IMR-90 (cell line): ENCODE data around the gene RNF43. TPM values are rescaled to one million over a fixed set of nuclear protein-coding genes. Genes with fewer than 3 reads are reported as not detected.

Source experiments
- ATAC-seq: fragments of 200-7000 bp; cut with Tn5 transposase; 2 replicates; pipeline ENCODE4 v1.9.1; 2020; ENCODE audit warnings: low read depth, mild to moderate bottlenecking, moderate library complexity
- BruUV-seq: library from RNA; stranded (reverse); fragments of 400-500 nt; replicated peaks from 2 replicates; lab custom pipeline; 2021; lab: Mats Ljungman, UMichigan
- CTCF ChIA-PET: fragments of 300-600 bp; formaldehyde crosslinking; extraction: SDS; loops from one replicate; lab custom pipeline; 2021; ENCODE audit warnings: antibody characterized with exemption; lab: Yijun Ruan, JAX
- POLR2A ChIA-PET: fragments of 300-600 bp; sonication (Branson Sonifier 250); formaldehyde crosslinking; loops from one replicate; lab custom pipeline; 2022; ENCODE audit warnings: antibody characterized with exemption; ENCODE audit not compliant: unreplicated experiment; lab: Charles Lee
- DNase-seq: peaks from one replicate; pipeline ENCODE4 v3.0.0; 2013
- H2AFZ ChIP-seq: replicated peaks from 2 replicates; pipeline ENCODE3; 2013; ENCODE audit warnings: low read length, mild to moderate bottlenecking; ENCODE audit not compliant: poor library complexity
- H2AK5ac ChIP-seq: 2 replicates; pipeline ENCODE4 v1.6.1; 2013; ENCODE audit warnings: low read depth, low read length, inconsistent platforms
- H2AK9ac ChIP-seq: replicated peaks from 2 replicates; pipeline ENCODE3; 2013; ENCODE audit warnings: mild to moderate bottlenecking, low read depth, low read length, moderate library complexity; ENCODE audit not compliant: poor library complexity
- H2BK120ac ChIP-seq: 2 replicates; pipeline ENCODE4 v1.6.1; 2013; ENCODE audit warnings: low read depth, low read length, inconsistent platforms
- H2BK15ac ChIP-seq: 3 replicates; pipeline ENCODE4 v1.6.1; 2013; ENCODE audit warnings: low read depth, low read length, inconsistent platforms
- H2BK20ac ChIP-seq: 2 replicates; pipeline ENCODE4 v1.6.1; 2013; ENCODE audit warnings: low read depth, mild to moderate bottlenecking, inconsistent platforms, low read length, moderate library complexity
- H2BK5ac ChIP-seq: 2 replicates; pipeline ENCODE4 v1.6.1; 2013; ENCODE audit warnings: mild to moderate bottlenecking, low read depth, low read length, inconsistent platforms; ENCODE audit not compliant: poor library complexity, severe bottlenecking
- H3K14ac ChIP-seq: replicated peaks from 2 replicates; pipeline ENCODE4 v1.6.1; 2013; ENCODE audit warnings: low read depth, low read length, inconsistent platforms
- H3K18ac ChIP-seq: 2 replicates; pipeline ENCODE4 v1.6.1; 2013; ENCODE audit warnings: low read depth, low read length, control low read depth
- H3K23ac ChIP-seq: 2 replicates; pipeline ENCODE4 v1.6.1; 2013; ENCODE audit warnings: low read depth, low read length, inconsistent platforms
- H3K27ac ChIP-seq: 2 replicates; pipeline ENCODE4 v1.5.1; 2013; ENCODE audit warnings: mild to moderate bottlenecking, control low read depth, low read length; ENCODE audit not compliant: insufficient read depth
- H3K27me3 ChIP-seq: 2 replicates; pipeline ENCODE4 v1.6.1; 2013; ENCODE audit warnings: low read length; ENCODE audit not compliant: control insufficient read depth, insufficient read depth
- H3K36me3 ChIP-seq: 2 replicates; pipeline ENCODE4 v1.6.1; 2013; ENCODE audit warnings: low read length, mixed read lengths; ENCODE audit not compliant: control insufficient read depth, insufficient read depth
- H3K4ac ChIP-seq: 2 replicates; pipeline ENCODE4 v1.6.1; 2013; ENCODE audit warnings: low read depth, low read length, inconsistent platforms
- H3K4me1 ChIP-seq: 2 replicates; pipeline ENCODE4 v1.6.1; 2013; ENCODE audit warnings: low read length, mixed read lengths; ENCODE audit not compliant: control insufficient read depth, insufficient read depth
- H3K4me2 ChIP-seq: 2 replicates; pipeline ENCODE4 v1.6.1; 2013; ENCODE audit warnings: low read depth, mild to moderate bottlenecking, control low read depth, low read length, moderate library complexity
- H3K4me3 ChIP-seq: 2 replicates; pipeline ENCODE4 v1.5.1; 2013; ENCODE audit warnings: low read depth, mild to moderate bottlenecking, control low read depth, low read length, moderate library complexity; ENCODE audit not compliant: insufficient read depth
- H3K56ac ChIP-seq: 2 replicates; pipeline ENCODE4 v1.6.1; 2013; ENCODE audit warnings: low read length, inconsistent platforms; ENCODE audit not compliant: insufficient read depth; ENCODE audit errors: extremely low read depth
- H3K79me1 ChIP-seq, 2 experiments: 2 replicates each; pipeline ENCODE4 v1.6.1; 2013; ENCODE audit warnings: low read length in 2 of 2, inconsistent platforms in 1 of 2, low read depth in 1 of 2
- H3K9ac ChIP-seq: 2 replicates; pipeline ENCODE4 v1.6.1; 2013; ENCODE audit warnings: low read depth, low read length, control low read depth
- H3K9me1 ChIP-seq: 2 replicates; pipeline ENCODE4 v1.6.1; 2013; ENCODE audit warnings: low read length, inconsistent platforms; ENCODE audit not compliant: insufficient read depth
- H3K9me3 ChIP-seq: 2 replicates; pipeline ENCODE4 v1.6.1; 2013; ENCODE audit warnings: low read length; ENCODE audit not compliant: control insufficient read depth, insufficient read depth
- H4K20me1 ChIP-seq: 2 replicates; pipeline ENCODE4 v1.6.1; 2013; ENCODE audit warnings: low read length, inconsistent platforms; ENCODE audit not compliant: insufficient read depth
- H4K5ac ChIP-seq: 2 replicates; pipeline ENCODE4 v1.6.1; 2013; ENCODE audit warnings: mild to moderate bottlenecking, low read depth, low read length, control low read depth
- H4K8ac ChIP-seq, 2 experiments: 2 replicates each; pipeline ENCODE4 v1.6.1; 2013; ENCODE audit warnings: low read depth in 2 of 2, low read length in 2 of 2, control low read depth in 1 of 2, inconsistent platforms in 1 of 2
- H4K91ac ChIP-seq: 2 replicates; pipeline ENCODE4 v1.6.1; 2013; ENCODE audit warnings: low read depth, low read length, inconsistent platforms; ENCODE audit not compliant: insufficient read depth
- BHLHE40 ChIP-seq: fragments of 150-350 bp; IDR thresholded peaks from 2 replicates; pipeline ENCODE4 v1.6.1; 2016; ENCODE audit warnings: mild to moderate bottlenecking, low read depth, low read length
- CEBPB ChIP-seq: IDR thresholded peaks from 2 replicates; pipeline ENCODE4 v1.6.1; 2012; ENCODE audit warnings: low read depth, low read length, improper control_type of control experiment
- MAFK ChIP-seq: IDR thresholded peaks from 2 replicates; pipeline ENCODE4 v1.6.1; 2012; ENCODE audit warnings: low read depth, low read length, improper control_type of control experiment
- MXI1 ChIP-seq: IDR thresholded peaks from 2 replicates; pipeline ENCODE4 v1.6.1; 2012; ENCODE audit warnings: low read depth, mild to moderate bottlenecking, low read length, moderate library complexity, borderline replicate concordance
- RAD21 ChIP-seq: IDR thresholded peaks from 2 replicates; pipeline ENCODE4 v1.6.1; 2012; ENCODE audit warnings: low read length, improper control_type of control experiment
- WGBS, 2 experiments: methylation state at CpG; one replicate each; pipeline versions ENCODE4 v1.1.5 to v1.1.7; 2013; ENCODE audit warnings: missing lambda C conversion rate in 2 of 2; ENCODE audit not compliant: insufficient read length in 1 of 2; ENCODE audit errors: extremely low coverage in 2 of 2; 5-methylcytosine and 5-hydroxymethylcytosine counted together
- dilution Hi-C: fragments of 300-500 bp; cut with HindIII; formaldehyde crosslinking; loops from one replicate; pipeline ENCODE4 v1.14.3; 2018; ENCODE audit warnings: low sequenced_read_pairs; ENCODE audit not compliant: unreplicated experiment
- in situ Hi-C: fragments of 300-500 bp; cut with MboI; formaldehyde crosslinking; loops from 3 replicates; pipeline ENCODE4 v1.14.3; 2019; ENCODE audit warnings: low sequenced_read_pairs, inconsistent platforms, mixed read lengths
- intact Hi-C: fragments of 100-400 bp; cut with micrococcal nuclease; formaldehyde crosslinking; loops from 2 replicates; pipeline ENCODE4 v1.10.0; 2022
- polyA plus RNA-seq, 3 experiments: library from polyadenylated mRNA; depleted of rRNA; stranded (reverse); fragments of >200 nt; gene quantifications; 2 replicates each; pipeline ENCODE4 v1.2.3, GENCODE V29; 2012; ENCODE audit warnings: low replicate concordance in 1 of 3
- total RNA-seq: library from RNA; depleted of rRNA; stranded (reverse); fragments of >200 nt; gene quantifications from 2 replicates; pipeline ENCODE4 v1.2.3, GENCODE V29; 2012
- TF ChIP-seq, protein P1 (sequence below): fragments of 150-350 bp; IDR thresholded peaks from 2 replicates; pipeline ENCODE4 v1.6.1; 2016; ENCODE audit warnings: low read depth, mild to moderate bottlenecking, low read length, moderate library complexity, borderline replicate concordance

The RNF43 gene
- total and polyA plus RNA-seq, 2 of the 4 experiments (the other 2 are of a cell fraction), result under 0.01 TPM; not detected in 1

DNA sequence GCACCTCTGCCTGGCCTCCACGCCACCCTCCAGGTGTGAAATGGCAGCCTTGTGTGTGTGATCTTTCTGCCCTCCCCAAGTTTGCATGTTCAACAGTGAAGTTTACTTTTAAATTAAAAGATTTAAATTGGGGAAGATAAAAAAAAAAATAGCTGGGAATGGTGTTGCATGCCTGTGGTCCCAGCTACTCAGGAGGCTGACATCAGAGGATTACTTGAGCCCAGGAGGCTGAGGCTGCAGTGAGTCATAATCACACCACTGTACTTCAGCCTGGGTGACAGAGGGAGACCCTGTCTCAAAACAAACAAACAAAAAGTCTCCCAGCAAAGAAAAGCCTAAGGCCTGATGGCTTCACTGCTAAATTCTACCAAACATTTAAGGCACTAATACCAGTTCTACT is 35.4 kb upstream of the RNF43 start:
- Histone ChIP-seq H3K4ac (no peak overlapping the region), H2AK9ac (no peak overlapping the region), H3K18ac (no peak overlapping the region), H4K20me1 (no peaks in the 10 kb centered on the region), H3K79me1 (no peaks in the 10 kb centered on the region), H4K8ac (no peak overlapping the region), H3K4me3 (no peak overlapping the region), H2AK5ac (no peak overlapping the region), H3K27ac (no peak overlapping the region), H3K4me2 (no peak overlapping the region), H3K14ac (no peak overlapping the region), H4K91ac (no peak overlapping the region), H3K9me1 (no peaks in the 10 kb centered on the region), H3K4me1 (no peaks in the 10 kb centered on the region), H2BK5ac (no peak overlapping the region), H3K27me3 (no peaks in the 10 kb centered on the region; the same call in 1 of the 2 replicates), H3K56ac (no peak overlapping the region), H2AFZ (no peak overlapping the region), H3K36me3 (no peaks in the 10 kb centered on the region), H2BK15ac (no peak overlapping the region), H3K9me3 (no peaks in the 10 kb centered on the region), H4K5ac (no peak overlapping the region), H3K9ac (no peak overlapping the region), H3K23ac (no peak overlapping the region), H2BK120ac (no peak overlapping the region), H2BK20ac (no peak overlapping the region)
- no CpG with 5 or more reads among the region's 1 CpG for WGBS, 2 experiments
- intact Hi-C loops, result no loop called here
- ChIA-PET POLR2A (no interaction called here), CTCF (no interaction called here)
- no peak for ATAC-seq
- in situ Hi-C loops, result no loop called here
- no TSS peak for BruUV-seq
- TF ChIP-seq BHLHE40 (no peak), MAFK (no peak), MXI1 (no peak), RAD21 (no peak), CEBPB (no peak)
- TF ChIP-seq, protein P1, sequence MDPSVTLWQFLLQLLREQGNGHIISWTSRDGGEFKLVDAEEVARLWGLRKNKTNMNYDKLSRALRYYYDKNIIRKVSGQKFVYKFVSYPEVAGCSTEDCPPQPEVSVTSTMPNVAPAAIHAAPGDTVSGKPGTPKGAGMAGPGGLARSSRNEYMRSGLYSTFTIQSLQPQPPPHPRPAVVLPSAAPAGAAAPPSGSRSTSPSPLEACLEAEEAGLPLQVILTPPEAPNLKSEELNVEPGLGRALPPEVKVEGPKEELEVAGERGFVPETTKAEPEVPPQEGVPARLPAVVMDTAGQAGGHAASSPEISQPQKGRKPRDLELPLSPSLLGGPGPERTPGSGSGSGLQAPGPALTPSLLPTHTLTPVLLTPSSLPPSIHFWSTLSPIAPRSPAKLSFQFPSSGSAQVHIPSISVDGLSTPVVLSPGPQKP, result no peak
- dilution Hi-C loops, result no loop called here
- peak; percentile 10 for DNase-seq
